ENCODE measurements around the gene NID2.

NID2 gene

GRCh38 chr14:52080158-52080800, 11.4 kb upstream of the NID2 start:
- DNase-seq: no peak

- DNase-seq: no peak
These were observed 10.5 kb upstream of the NID2 start for GRCh38 chr14:52079239-52079959.

- no peak for DNase-seq
These were observed 9.9 kb upstream of the NID2 start for GRCh38 chr14:52078721-52079120.

- no peak for DNase-seq
These were observed 9.3 kb upstream of the NID2 start for GRCh38 chr14:52078095-52078531.

DNA sequence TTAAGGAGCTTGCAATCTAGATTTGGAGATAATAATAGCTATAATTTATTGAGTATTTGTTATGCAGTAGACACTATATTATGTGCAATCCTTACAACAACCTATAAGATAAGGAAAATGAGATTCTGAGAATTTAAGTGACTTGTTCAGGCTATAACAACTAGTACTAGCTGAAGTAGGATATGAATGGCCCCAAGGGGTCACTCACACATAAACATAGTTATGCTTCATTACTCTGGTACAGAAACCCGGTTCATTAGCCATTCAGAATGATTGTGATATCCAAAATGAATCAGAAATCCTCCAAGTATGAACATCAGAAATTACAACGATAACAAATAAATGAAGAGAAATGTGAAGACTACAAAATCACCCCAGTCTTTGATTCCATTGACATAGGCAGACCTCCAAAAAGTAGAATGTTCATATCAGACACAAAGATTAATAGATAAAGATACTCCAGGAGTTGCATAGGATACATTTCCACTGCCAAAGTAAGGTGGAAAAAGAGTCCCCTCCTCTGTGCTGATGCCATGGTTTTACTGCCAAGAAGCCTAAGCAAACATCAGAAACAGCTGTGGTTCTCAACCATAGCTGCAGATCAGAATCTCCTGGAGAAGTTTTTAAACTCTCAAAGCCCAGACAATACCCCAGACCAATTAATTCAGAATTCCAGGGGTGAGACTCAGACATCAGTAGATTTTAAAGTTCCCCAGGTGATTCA, 8.6 kb upstream of the NID2 start:
- no peak for DNase-seq

GRCh38 chr14:52076334-52076733, 7.5 kb upstream of the NID2 start:
- no peak for DNase-seq

GRCh38 chr14:52075371-52075770, 6.5 kb upstream of the NID2 start:
- no peak for DNase-seq

DNA sequence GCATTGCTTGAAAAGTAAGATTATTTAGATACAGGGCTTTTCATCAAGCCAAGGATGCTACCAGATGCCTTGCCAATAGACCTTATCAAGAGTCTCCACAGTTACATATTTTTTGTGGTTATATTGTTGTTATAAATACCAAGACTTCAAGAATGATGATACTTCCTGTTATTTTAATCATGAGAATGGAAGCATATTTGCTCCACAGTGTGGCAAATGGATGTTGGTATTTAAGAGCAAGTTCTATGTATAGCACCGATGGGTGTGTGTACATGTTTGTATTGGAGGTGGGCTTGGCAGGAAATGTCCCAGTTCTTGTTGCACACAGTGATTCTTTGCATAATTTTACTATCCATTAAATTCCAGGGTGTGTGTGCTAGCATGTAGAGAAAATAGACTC, 4.4 kb upstream of the NID2 start:
- DNase-seq: no peak

DNA sequence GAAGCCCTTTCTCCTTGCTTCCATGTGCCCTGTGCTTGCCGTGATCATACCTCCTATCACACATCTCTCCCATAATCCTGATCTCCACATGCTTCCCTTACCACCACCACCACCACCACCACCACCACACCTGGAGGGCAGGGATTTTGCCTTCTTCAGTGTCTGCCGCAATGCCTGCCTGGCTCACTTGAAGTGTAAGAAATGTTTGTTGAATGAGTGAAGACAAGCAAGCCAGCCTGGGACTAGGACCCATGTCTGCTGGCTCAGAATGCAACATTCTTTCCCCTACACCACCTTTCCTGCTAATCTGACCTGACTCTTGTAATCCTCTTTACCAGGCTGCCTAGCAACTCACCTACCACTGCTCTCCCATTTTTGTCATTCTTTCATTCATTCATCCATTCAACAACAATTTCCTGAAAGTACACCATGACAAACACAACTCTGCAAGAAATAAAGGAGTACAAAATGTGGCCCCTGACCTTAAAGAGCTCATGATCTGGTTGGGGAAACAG, 3.5 kb upstream of the NID2 start:
- no peak for DNase-seq

GRCh38 chr14:52071675-52072074, 2.8 kb upstream of the NID2 start:
- DNase-seq: no peak

- DNase-seq: no peak
These were observed 1.2 kb upstream of the NID2 start for GRCh38 chr14:52070051-52070431.

GRCh38 chr14:52069307-52070050, 620 bp upstream of the NID2 start:
- peak; percentile 76 for DNase-seq

GRCh38 chr14:52067873-52068614, 815 bp downstream of the NID2 start:
- DNase-seq: peak; percentile 77

GRCh38 chr14:52064174-52064573, 4.7 kb downstream of the NID2 start:
- DNase-seq: no peak

DNA sequence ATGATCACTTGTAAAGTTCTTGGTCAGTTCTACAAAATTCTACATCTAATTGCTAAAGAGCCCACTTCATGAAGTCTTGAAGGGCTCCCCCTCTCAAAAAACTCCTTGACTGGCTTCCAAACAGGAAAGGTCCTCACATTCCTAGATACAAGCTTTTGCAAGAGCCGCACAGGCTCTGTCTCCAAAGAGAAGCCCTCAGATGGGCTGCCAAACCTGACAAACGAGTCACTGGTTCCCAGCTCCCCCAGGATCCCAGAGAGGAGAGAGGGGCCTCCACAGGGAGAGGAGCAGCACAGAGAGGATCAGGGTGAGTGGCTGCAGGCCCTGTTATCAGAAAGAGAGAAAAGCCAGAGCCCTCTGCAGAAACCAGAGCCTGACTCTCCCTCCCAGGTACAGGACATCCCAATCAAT, 5.8 kb downstream of the NID2 start:
- no peak for DNase-seq

DNA sequence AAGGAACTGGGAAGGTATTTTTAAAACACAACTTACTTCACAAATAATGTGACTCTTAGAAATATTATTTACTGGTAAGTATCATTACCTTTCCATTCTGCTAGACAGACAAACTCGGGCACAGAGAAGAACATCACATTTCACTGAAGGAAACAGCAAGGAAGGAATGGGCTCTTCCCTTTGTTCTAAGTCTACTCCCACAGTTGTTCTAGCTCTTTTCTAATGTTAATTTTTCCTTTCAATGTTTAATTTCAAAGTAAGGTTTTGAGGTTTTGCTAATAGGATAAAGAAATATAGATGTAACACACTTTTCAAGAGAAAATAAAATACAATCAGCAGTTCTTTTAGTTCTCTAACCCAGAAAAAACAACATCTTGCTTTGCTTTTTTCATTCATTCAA, 7.0 kb downstream of the NID2 start:
- no peak for DNase-seq

GRCh38 chr14:52061390-52061789, 7.5 kb downstream of the NID2 start:
- DNase-seq: no peak

- no peak for DNase-seq
These were observed 8.8 kb downstream of the NID2 start for GRCh38 chr14:52060080-52060479.

- DNase-seq: no peak
These were observed 9.2 kb downstream of the NID2 start for GRCh38 chr14:52059649-52060048.

- DNase-seq: no peak
These were observed 10.5 kb downstream of the NID2 start for GRCh38 chr14:52058341-52058740.

GRCh38 chr14:52055167-52055566, 13.7 kb downstream of the NID2 start:
- no peak for DNase-seq

DNA sequence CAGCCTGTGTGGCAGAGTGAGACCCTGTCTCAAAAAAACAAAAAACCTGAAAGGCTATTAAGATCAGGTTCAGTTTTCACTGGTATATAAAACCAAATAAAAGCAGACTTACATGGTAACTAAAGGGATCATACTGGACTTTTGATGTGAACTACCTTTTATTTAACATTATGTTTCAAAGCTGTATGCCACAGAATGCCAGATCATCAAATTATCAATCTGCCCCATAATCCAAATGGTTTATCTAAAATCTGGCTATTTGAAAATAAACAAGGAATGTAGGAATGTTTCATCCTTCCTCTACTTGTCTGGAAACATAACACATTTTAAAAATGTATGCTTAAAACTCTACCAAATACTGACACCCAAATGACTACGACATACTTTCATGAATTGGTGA, 14.2 kb downstream of the NID2 start:
- DNase-seq: no peak

All from eye (tissue), 1 donor.